Chondrocyte (in vitro differentiated cells): Measurements from ENCODE around the gene BLOC1S2. TPM values are rescaled to one million over a fixed set of nuclear protein-coding genes. Genes with fewer than 3 reads are reported as not detected.

Experiments used
- DNase-seq: peaks from one replicate; pipeline ENCODE4 v3.0.0; 2021; ENCODE audit warnings: mixed read lengths, low spot score
- H3K27ac Mint-ChIP-seq: one replicate; pipeline ENCODE4 v1.8.0; 2021; ENCODE audit warnings: mild to moderate bottlenecking, moderate library complexity, mixed read lengths; ENCODE audit not compliant: unreplicated experiment
- H3K27me3 Mint-ChIP-seq: 2 replicates; pipeline ENCODE4 v1.8.0; 2021; ENCODE audit warnings: low read depth, mixed read lengths
- H3K36me3 Mint-ChIP-seq: 2 replicates; pipeline ENCODE4 v1.8.0; 2021; ENCODE audit warnings: low read depth, mixed read lengths
- H3K4me1 Mint-ChIP-seq: 2 replicates; pipeline ENCODE4 v1.8.0; 2021; ENCODE audit warnings: low read depth, mild to moderate bottlenecking, mixed read lengths
- H3K4me3 Mint-ChIP-seq: one replicate; pipeline ENCODE4 v1.8.0; 2021; ENCODE audit warnings: mild to moderate bottlenecking, moderate library complexity, mixed read lengths; ENCODE audit not compliant: unreplicated experiment
- H3K9me3 Mint-ChIP-seq: 2 replicates; pipeline ENCODE4 v1.8.0; 2021; ENCODE audit warnings: low read depth, mixed read lengths
- long read RNA-seq: library from polyadenylated mRNA; stranded (forward); transcript quantifications from one replicate; pipeline ENCODE4 v2.0.0, GENCODE V29; 2021
- total RNA-seq: library from RNA; stranded (reverse); gene quantifications from 3 replicates; pipeline ENCODE4 v1.2.1, GENCODE V29; 2021
- TF ChIP-seq, protein P1 (sequence below): fragments of 200-600 bp; sonication (generic); IDR thresholded peaks from 2 replicates; pipeline ENCODE4 v1.5.0; 2021; ENCODE audit warnings: antibody characterized with exemption, mild to moderate bottlenecking, moderate library complexity

The BLOC1S2 gene
- total RNA-seq, result 25.9 to 35.1 TPM (median 29.7 TPM) in 3 replicates
- long read RNA-seq, transcript BLOC1S2-202 (5 exons, 1,249 nt), result major isoform, 44 of 56 reads
- long read RNA-seq, transcript BLOC1S2-203 (4 exons, 2,024 nt), result minor isoform, 7 of 56 reads
- long read RNA-seq, partial matches to known transcripts, result 1 of 56 reads
- long read RNA-seq, other reads (novel, unspliced or antisense), result 3 of 56 reads

DNA sequence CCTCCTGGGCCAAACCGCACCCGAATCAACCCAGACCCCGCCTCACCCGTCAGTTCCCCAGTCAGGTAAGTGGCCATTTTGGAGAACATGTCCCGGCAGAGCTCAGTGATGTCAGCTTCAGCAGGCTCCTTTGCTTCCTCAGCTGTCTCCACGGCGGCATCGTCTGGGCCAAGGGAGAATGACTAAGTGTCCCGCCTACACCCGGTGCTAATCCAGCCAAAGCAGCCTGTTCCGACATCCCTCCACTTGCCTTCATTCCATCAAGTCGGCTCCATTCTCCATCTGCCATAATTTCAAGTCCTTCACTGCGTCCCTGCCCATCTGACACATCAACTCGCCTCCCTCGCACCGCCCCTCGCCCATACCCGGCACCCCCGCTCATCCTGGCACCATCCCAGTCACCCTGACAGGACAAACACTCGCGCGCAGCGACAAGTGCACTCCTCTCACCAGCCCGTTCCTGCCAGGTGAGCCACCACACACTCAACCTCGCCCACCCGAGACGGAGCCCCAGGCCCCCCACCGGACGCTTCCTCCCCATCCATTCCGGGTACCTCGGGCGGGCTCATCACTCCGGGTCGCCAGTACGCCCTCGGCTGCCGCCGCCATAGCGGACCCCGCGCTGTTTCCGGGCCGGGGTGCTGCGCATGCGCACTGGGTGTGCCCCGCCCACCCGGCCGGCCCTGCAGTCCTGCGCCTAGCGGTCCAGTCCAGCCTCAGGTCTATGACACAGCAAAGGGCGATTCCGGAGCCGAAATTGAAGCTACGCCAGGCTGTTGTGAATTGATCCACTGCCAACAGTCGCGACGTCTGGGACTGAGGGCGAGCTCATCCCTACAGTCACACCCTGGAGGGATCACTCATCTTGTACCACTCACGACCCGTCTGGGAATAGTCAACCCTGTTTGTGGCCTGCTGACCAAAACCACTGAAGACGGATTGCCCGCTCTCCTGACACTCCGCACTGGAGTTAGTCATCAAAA lies at the start of gene BLOC1S2:
Gene BLOC1S2 (minus strand): TSS at position 630 of the 983 bp plus-strand sequence. CDS start 21 bp downstream, at position 609.
- peak within 1 kb of the TSS; percentile 100 for H3K4me3 Mint-ChIP-seq
- DNase-seq, result peak; percentile 94
- peaks cover 28% of the 10 kb centered on the region for H3K4me1 Mint-ChIP-seq

DNA sequence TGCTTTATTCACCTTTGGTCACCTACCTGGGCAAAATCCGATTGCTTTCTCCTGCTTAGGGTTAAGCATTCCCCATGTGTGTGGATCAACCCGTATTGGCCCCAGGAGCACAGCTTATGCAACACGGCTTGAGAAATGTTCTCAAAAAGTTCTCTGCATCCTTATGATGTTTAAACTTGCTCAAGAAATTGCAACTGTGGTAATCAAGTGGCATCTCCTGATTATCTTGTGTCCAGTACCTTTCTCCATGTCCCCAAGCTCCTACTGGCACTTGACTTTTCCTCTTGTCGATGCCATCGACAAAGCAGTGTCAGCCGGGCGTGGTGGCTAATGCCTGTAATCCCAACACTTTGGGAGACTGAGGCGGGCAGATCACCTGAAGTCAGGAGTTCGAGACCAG lies 48.3 kb upstream of the BLOC1S2 start:
- Mint-ChIP-seq H3K36me3 (no peaks in the 10 kb centered on the region), H3K9me3 (no peaks in the 10 kb centered on the region), H3K27me3 (peaks cover 45% of the 10 kb centered on the region), H3K27ac (no peak overlapping the region), H3K4me3 (no peak overlapping the region), H3K4me1 (no peaks in the 10 kb centered on the region)
- TF ChIP-seq, protein P1, sequence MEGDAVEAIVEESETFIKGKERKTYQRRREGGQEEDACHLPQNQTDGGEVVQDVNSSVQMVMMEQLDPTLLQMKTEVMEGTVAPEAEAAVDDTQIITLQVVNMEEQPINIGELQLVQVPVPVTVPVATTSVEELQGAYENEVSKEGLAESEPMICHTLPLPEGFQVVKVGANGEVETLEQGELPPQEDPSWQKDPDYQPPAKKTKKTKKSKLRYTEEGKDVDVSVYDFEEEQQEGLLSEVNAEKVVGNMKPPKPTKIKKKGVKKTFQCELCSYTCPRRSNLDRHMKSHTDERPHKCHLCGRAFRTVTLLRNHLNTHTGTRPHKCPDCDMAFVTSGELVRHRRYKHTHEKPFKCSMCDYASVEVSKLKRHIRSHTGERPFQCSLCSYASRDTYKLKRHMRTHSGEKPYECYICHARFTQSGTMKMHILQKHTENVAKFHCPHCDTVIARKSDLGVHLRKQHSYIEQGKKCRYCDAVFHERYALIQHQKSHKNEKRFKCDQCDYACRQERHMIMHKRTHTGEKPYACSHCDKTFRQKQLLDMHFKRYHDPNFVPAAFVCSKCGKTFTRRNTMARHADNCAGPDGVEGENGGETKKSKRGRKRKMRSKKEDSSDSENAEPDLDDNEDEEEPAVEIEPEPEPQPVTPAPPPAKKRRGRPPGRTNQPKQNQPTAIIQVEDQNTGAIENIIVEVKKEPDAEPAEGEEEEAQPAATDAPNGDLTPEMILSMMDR, result no peak
- DNase-seq, result no peak

More for the DNA sequence above, at the start of gene BLOC1S2:
- peak within 1 kb of the TSS; percentile 100 for H3K27ac Mint-ChIP-seq
- no peaks in the 10 kb centered on the region for H3K9me3 Mint-ChIP-seq
- H3K36me3 Mint-ChIP-seq, result peaks cover 4% of the 10 kb centered on the region
- peaks cover 5% of the 10 kb centered on the region for H3K27me3 Mint-ChIP-seq
- TF ChIP-seq, protein P1, result no peak

DNA sequence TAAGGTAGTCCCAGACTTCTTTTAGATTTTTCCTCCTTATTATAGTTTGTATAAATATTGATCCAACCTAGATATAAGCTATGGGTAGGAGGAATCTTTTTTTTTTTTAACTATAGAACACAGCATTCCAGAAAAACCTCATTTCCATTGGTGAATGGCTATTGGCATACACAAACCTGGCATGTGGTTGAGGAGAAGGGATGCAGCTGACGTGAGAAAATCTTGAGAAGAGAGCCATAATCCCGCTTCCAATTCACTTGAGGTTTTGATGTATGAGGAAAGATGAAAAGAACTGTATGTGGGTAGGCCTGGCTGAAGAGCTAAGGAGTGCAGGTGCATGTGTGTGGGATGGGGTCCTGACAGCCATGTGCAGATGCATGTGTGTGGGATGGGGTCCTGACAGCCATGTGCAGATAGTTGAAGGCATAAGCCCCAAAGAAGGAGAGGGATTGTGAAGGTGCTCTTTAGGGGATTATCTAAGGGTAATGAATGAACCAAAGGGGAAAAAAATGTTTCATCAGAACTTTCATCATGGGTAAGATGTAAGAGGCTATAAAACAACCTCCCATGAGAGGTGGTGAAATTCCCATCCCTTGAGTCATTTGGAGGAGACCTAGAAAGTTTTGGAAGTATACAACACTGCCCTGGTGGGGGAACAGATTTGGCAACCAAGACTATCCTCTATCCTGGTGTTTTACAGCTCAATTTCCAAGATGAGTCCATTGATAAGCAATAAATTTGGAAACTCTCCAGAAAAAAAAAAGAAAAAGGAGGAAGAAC lies 47.4 kb upstream of the BLOC1S2 start:
- H3K27me3 Mint-ChIP-seq, result peaks cover 53% of the 10 kb centered on the region
- H3K4me3 Mint-ChIP-seq, result no peak overlapping the region
- DNase-seq, result no peak
- H3K36me3 Mint-ChIP-seq, result no peaks in the 10 kb centered on the region
- TF ChIP-seq, protein P1, result no peak
- no peaks in the 10 kb centered on the region for H3K4me1 Mint-ChIP-seq
- no peaks in the 10 kb centered on the region for H3K9me3 Mint-ChIP-seq
- no peak overlapping the region for H3K27ac Mint-ChIP-seq

DNA sequence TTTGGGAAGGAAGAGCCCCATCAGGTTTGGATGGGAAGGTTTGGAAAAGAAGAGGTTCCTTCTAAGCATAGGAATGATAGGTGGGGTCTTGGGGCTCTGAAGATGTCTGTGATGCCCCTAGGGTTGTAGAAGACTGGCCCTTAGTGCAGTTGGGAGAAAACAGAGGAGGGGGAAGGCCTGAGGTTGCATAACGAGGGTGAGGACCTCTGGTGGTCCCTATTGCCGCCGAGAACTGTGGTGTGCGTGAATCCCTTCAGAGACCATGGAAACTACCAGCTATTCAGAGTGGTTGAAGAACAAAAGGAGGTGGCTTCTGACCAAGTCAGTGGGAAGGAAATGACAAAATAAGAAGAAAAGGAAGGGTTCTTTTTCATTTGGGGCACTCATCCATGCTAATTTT lies 46.6 kb upstream of the BLOC1S2 start:
- Mint-ChIP-seq H3K4me1 (no peaks in the 10 kb centered on the region), H3K27me3 (peaks cover 57% of the 10 kb centered on the region), H3K36me3 (no peaks in the 10 kb centered on the region), H3K9me3 (no peaks in the 10 kb centered on the region), H3K4me3 (no peak overlapping the region), H3K27ac (no peak overlapping the region)
- no peak for DNase-seq
- TF ChIP-seq, protein P1, result no peak

DNA sequence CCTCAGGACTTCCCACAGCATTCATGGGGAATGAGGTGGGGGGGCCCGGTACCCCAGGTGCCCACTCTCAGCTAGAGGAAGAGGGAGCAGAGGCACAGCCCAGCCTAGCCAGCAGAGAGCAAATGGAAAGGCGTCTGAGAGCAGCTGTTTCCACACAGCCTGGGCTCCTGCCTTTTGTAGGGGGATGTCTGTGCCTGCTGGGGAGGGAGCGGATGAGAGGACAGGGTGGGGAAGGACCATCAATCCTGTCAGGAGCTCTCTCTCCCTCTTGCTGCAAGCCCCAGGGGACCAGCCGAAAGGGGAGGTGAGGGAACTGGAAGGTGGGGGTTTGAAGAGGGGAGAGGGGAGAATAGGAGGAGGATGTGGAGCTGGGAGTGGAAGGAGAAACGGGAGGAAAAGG lies 43.6 kb upstream of the BLOC1S2 start, which contains the start of gene PKD2L1:
Gene PKD2L1 (minus strand): TSS at position 150 of the 400 bp plus-strand sequence. CDS start 125 bp downstream, at position 25.
- no peak within 1 kb of the TSS for H3K27ac Mint-ChIP-seq
- H3K36me3 Mint-ChIP-seq, result no peaks in the 10 kb centered on the region
- H3K4me3 Mint-ChIP-seq, result no peak within 1 kb of the TSS
- no peaks in the 10 kb centered on the region for H3K9me3 Mint-ChIP-seq
- H3K4me1 Mint-ChIP-seq, result no peaks in the 10 kb centered on the region
- TF ChIP-seq, protein P1, result no peak
- H3K27me3 Mint-ChIP-seq, result peaks cover 80% of the 10 kb centered on the region
- no peak for DNase-seq
